H1 (cell line): Measurements from ENCODE around the gene ARL2BP. TPM values are rescaled to one million over a fixed set of nuclear protein-coding genes. Genes with fewer than 3 reads are reported as not detected.

ENCODE experiments used
- CBX5 ChIP-seq: fragments of 300-800, 300-1000 bp; sonication (generic); IDR thresholded peaks from 2 replicates; pipeline ENCODE4 v1.7.1; 2016; ENCODE audit warnings: antibody characterized with exemption, low read length, low read depth
- JUN ChIP-seq: IDR thresholded peaks from 2 replicates; pipeline ENCODE4 v1.6.1; 2011; ENCODE audit warnings: low read depth, mild to moderate bottlenecking, improper control_type of control experiment, low read length
- RXRA ChIP-seq: IDR thresholded peaks from 2 replicates; pipeline ENCODE4 v1.6.1; 2011; ENCODE audit warnings: low read depth, mild to moderate bottlenecking, low read length, moderate library complexity; ENCODE audit not compliant: insufficient read depth
- polyA plus RNA-seq, 7 experiments: library from polyadenylated mRNA; depleted of rRNA in 3 of 7; stranded (reverse) in 5 of 7; unstranded in 2 of 7; fragments of >200 nt in 5 of 7; fragments of 200-250 nt in 2 of 7; gene quantifications; 1 replicate in 5 of 7; 2 replicates in 1 of 7; 4 replicates in 1 of 7; pipeline versions ENCODE4 v1.2.1 to v1.2.3, GENCODE V29; 2011 to 2013; ENCODE audit warnings: missing spikeins in 2 of 7, mixed read lengths in 2 of 7
- total RNA-seq: library from RNA; stranded (reverse); fragmentation: NEBNext Ultra II Directional; extraction: Animal tissue kit (Norgen Biotek cat#: 25700); gene quantifications from 2 replicates; pipeline ENCODE4 v1.2.1, GENCODE V29; 2021

ARL2BP gene
- total and polyA plus RNA-seq, 2 of the 8 experiments (the other 6 are each of a cell fraction or from before 2014, with no cell fraction given), result 13.6 to 18.3 TPM

GRCh38 chr16:57282510-57283213, 37.6 kb downstream of the ARL2BP start (continued):
- TF ChIP-seq RXRA (no peak), JUN (no peak), CBX5 (no peak)
